ENCODE data around the gene ANAPC5. TPM values are rescaled to one million over a fixed set of nuclear protein-coding genes. Genes with fewer than 3 reads are reported as not detected.

The ANAPC5 gene
- total RNA-seq, 3 donors from 2014 or later = 109 to 169 (median 147) TPM

GRCh38 chr12:121358073-121358472, 5.9 kb upstream of the ANAPC5 start:
- Histone ChIP-seq H3K9me3 (no peaks in the 10 kb centered on the region), H3K36me3 (no peaks in the 10 kb centered on the region), H3K27ac (no peak overlapping the region), H3K27me3 (no peaks in the 10 kb centered on the region), H3K4me3 (no peak overlapping the region), H3K4me1 (no peaks in the 10 kb centered on the region)
- intact Hi-C loops (cut with DNase I; ENCODE audit: low total_unique reads) = no loop called here
- TF ChIP-seq POLR2A (IDR thresholded peaks at IDR 0.05) = no peak
- TF ChIP-seq CTCF (IDR thresholded peaks at IDR 0.05) = no peak
- no peak for TF ChIP-seq POLR2AphosphoS5 (IDR thresholded peaks at IDR 0.05)
- no peak for DNase-seq (ENCODE audit: low spot score in 2 of 2)

GRCh38 chr12:121357331-121357730, 5.1 kb upstream of the ANAPC5 start:
- intact Hi-C loops (cut with DNase I; ENCODE audit: low total_unique reads) = no loop called here
- TF ChIP-seq CTCF (IDR thresholded peaks at IDR 0.05) (no peak), POLR2AphosphoS5 (IDR thresholded peaks at IDR 0.05) (no peak)
- H3K4me1 ChIP-seq = no peaks in the 10 kb centered on the region
- no peak for DNase-seq (ENCODE audit: low spot score in 2 of 2)
- no peak overlapping the region for H3K27ac ChIP-seq
- H3K9me3 ChIP-seq = no peaks in the 10 kb centered on the region
- no peaks in the 10 kb centered on the region for H3K27me3 ChIP-seq
- no peak overlapping the region for H3K4me3 ChIP-seq
- no peaks in the 10 kb centered on the region for H3K36me3 ChIP-seq

- no peaks in the 10 kb centered on the region for H3K4me1 ChIP-seq
- intact Hi-C loops (cut with DNase I; ENCODE audit: low total_unique reads) = no loop called here
- no peaks in the 10 kb centered on the region for H3K27me3 ChIP-seq
- H3K36me3 ChIP-seq = no peaks in the 10 kb centered on the region
- no peaks in the 10 kb centered on the region for H3K9me3 ChIP-seq
- no peak overlapping the region for H3K27ac ChIP-seq
- no peak overlapping the region for H3K4me3 ChIP-seq
- DNase-seq (ENCODE audit: low spot score in 2 of 2) = no peak
- TF ChIP-seq POLR2AphosphoS5 (IDR thresholded peaks at IDR 0.05) (no peak), CTCF (IDR thresholded peaks at IDR 0.05) (no peak), POLR2A (IDR thresholded peaks at IDR 0.05) (no peak)
Observed at GRCh38 chr12:121356657-121357056, 4.4 kb upstream of the ANAPC5 start.

- Histone ChIP-seq H3K27me3 (no peaks in the 10 kb centered on the region), H3K4me3 (no peak overlapping the region), H3K4me1 (no peaks in the 10 kb centered on the region), H3K9me3 (no peaks in the 10 kb centered on the region), H3K27ac (no peak overlapping the region), H3K36me3 (no peaks in the 10 kb centered on the region)
- DNase-seq (ENCODE audit: low spot score in 2 of 2) = no peak
- intact Hi-C loops (cut with DNase I; ENCODE audit: low total_unique reads) = no loop called here
- TF ChIP-seq CTCF (IDR thresholded peaks at IDR 0.05) (no peak), POLR2A (IDR thresholded peaks at IDR 0.05) (no peak), POLR2AphosphoS5 (IDR thresholded peaks at IDR 0.05) (no peak)
Observed at GRCh38 chr12:121355818-121356217, 3.6 kb upstream of the ANAPC5 start.

- peak in 1 of 2 donors; percentile 55 for DNase-seq (ENCODE audit: low spot score in 2 of 2)
- no peaks in the 10 kb centered on the region for H3K36me3 ChIP-seq
- H3K27ac ChIP-seq = peak overlapping the region; percentile 78 to 89
Observed at GRCh38 chr12:121352682-121353018, 439 bp upstream of the ANAPC5 start.

More at GRCh38 chr12:121352682-121353018, 439 bp upstream of the ANAPC5 start:
- no peak for TF ChIP-seq POLR2A (IDR thresholded peaks at IDR 0.05)
- no peak for TF ChIP-seq POLR2AphosphoS5 (IDR thresholded peaks at IDR 0.05)
- TF ChIP-seq CTCF (IDR thresholded peaks at IDR 0.05) = no peak
- H3K27me3 ChIP-seq = no peaks in the 10 kb centered on the region
- intact Hi-C loops (cut with DNase I; ENCODE audit: low total_unique reads) = no loop called here
- H3K4me3 ChIP-seq = peak overlapping the region; percentile 67 to 91 (median 88)
- no peaks in the 10 kb centered on the region for H3K9me3 ChIP-seq
- H3K4me1 ChIP-seq = no peaks in the 10 kb centered on the region
